Prostate gland (tissue), 2 donors: ENCODE data around the gene FMNL2. TPM values are rescaled to one million over a fixed set of nuclear protein-coding genes. Genes with fewer than 3 reads are reported as not detected.

Experiments used
- DNase-seq: peaks from one replicate; pipeline ENCODE4 v3.0.0-alpha.2; 2019; ENCODE audit warnings: low spot score
- H3K27ac ChIP-seq, 2 donors: fragments of 200-600 bp; sonication (generic); 2 replicates each; pipeline ENCODE4 v1.5.1; 2017 to 2019
- H3K27me3 ChIP-seq: fragments of 200-600 bp; sonication (generic); replicated peaks from 2 replicates; pipeline ENCODE4 v1.5.1; 2019; ENCODE audit not compliant: insufficient read depth
- H3K36me3 ChIP-seq, 2 donors: fragments of 200-600 bp; sonication (generic); 1 replicate in 1 of 2; 2 replicates in 1 of 2; pipeline versions ENCODE4 v1.5.1 to v1.8.1; 2017 to 2019
- H3K4me1 ChIP-seq: fragments of 200-600 bp; sonication (generic); replicated peaks from 2 replicates; pipeline ENCODE4 v1.5.1; 2019
- H3K4me3 ChIP-seq, 2 donors: fragments of 200-600 bp; sonication (generic); 2 replicates each; pipeline ENCODE4 v1.5.1; 2017 to 2019
- H3K9me3 ChIP-seq: fragments of 200-600 bp; sonication (generic); 2 replicates; pipeline ENCODE4 v1.5.1; 2017
- CTCF ChIP-seq, 4 experiments: fragments of 200-600 bp in 2 of 4; fragments of 450-650 bp in 2 of 4; sonication (generic) in 2 of 4; IDR thresholded peaks; 1 replicate in 3 of 4; 2 replicates in 1 of 4; pipeline ENCODE4 v1.5.1; 2016 to 2019; ENCODE audit warnings: antibody characterized with exemption in 4 of 4, mild to moderate bottlenecking in 2 of 4, moderate library complexity in 2 of 4
- POLR2A ChIP-seq: fragments of 450-650 bp; IDR thresholded peaks from one replicate; pipeline ENCODE4 v1.6.1; 2016; ENCODE audit warnings: antibody characterized with exemption, mild to moderate bottlenecking
- POLR2AphosphoS5 ChIP-seq: sonication (generic); formaldehyde crosslinking; IDR thresholded peaks from one replicate; pipeline ENCODE4 v1.6.1; 2017; ENCODE audit warnings: antibody characterized with exemption
- whole genome bisulfite sequencing: methylation state at CpG from one replicate; pipeline ENCODE4 v1.1.5; 2018; 5-methylcytosine and 5-hydroxymethylcytosine counted together
- intact Hi-C: fragments of 100-400 bp; cut with DNase I; formaldehyde crosslinking; loops from one replicate; pipeline ENCODE4 v1.14.2; 2022
- total RNA-seq, 2 donors: library from RNA; depleted of rRNA; stranded (reverse); fragments of >200 nt; gene quantifications; one replicate each; pipeline ENCODE4 v1.1.0, GENCODE V29; 2016

Gene FMNL2
- total RNA-seq, 2 donors from 2014 or later, result 9.8 to 19.4 TPM

DNA sequence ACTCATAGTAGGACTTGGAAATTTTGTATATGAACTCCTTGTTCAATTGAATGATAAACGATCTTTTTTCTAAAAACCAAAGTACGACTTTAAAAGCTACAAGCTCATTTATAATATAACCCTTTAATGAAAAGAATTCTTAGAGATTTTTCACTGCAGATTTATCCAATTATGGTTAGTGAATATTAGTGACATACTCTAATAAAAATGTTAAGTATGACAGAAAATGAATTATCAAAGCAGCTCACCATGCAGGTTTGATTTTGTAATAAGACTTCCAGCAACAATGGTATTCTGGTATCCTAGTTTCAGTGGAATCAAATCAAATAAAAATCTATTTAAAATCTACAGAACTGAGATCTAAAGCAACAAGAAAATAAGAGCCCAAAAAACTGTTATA is 343.8 kb downstream of the FMNL2 start:
- Histone ChIP-seq H3K9me3 (no peaks in the 10 kb centered on the region), H3K4me1 (peaks cover 3% of the 10 kb centered on the region), H3K27me3 (no peaks in the 10 kb centered on the region), H3K4me3 (no peak overlapping the region), H3K36me3 (peaks cover 0 to 2% of the 10 kb centered on the region in 2 donors), H3K27ac (no peak overlapping the region)
- WGBS, result 76% methylated on average over 2 of the region's 2 CpGs
- DNase-seq, result no peak
- no peak for TF ChIP-seq POLR2AphosphoS5
- TF ChIP-seq CTCF (IDR thresholded peaks at IDR 0.05), result no peak
- TF ChIP-seq POLR2A, result no peak
- intact Hi-C loops, result no loop called here

DNA sequence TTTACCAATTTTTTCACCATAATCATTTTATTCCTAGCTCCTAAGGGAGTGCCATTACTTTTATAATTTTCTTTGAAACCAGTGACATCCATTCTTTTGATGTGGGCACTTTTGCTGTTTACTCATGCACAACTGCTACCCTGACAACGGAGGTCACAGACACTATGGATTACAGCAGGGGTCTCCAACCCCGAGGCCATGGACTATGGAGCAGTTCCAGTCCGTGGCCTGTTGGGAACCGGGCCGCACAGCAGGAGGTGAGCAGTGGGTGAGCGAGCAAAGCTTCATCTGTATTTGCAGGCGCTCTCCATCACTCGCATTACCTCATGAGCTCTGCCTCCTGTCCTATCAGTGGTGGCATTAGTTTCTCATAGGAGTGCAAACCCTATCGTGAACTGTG is 347.7 kb downstream of the FMNL2 start:
- 92% methylated on average over 9 of the region's 9 CpGs for WGBS
- H3K9me3 ChIP-seq, result no peaks in the 10 kb centered on the region
- no peaks in the 10 kb centered on the region for H3K27me3 ChIP-seq
- H3K4me3 ChIP-seq, result no peak overlapping the region
- intact Hi-C loops, result no loop called here
- no peak for DNase-seq
- no peak overlapping the region for H3K27ac ChIP-seq
- TF ChIP-seq CTCF (IDR thresholded peaks at IDR 0.05) (no peak), POLR2A (no peak), POLR2AphosphoS5 (no peak)
- H3K36me3 ChIP-seq, result no peaks in the 10 kb centered on the region
- peaks cover 4% of the 10 kb centered on the region for H3K4me1 ChIP-seq

GRCh38 chr2:152683400-152683799 is 348.4 kb downstream of the FMNL2 start:
- TF ChIP-seq CTCF (IDR thresholded peaks at IDR 0.05), result no peak
- no peak for TF ChIP-seq POLR2A
- intact Hi-C loops, result no loop called here
- no peak overlapping the region for H3K4me3 ChIP-seq
- H3K4me1 ChIP-seq, result peaks cover 4% of the 10 kb centered on the region
- no peaks in the 10 kb centered on the region for H3K36me3 ChIP-seq
- no peak overlapping the region for H3K27ac ChIP-seq
- H3K9me3 ChIP-seq, result no peaks in the 10 kb centered on the region
- H3K27me3 ChIP-seq, result no peaks in the 10 kb centered on the region
- no peak for DNase-seq

DNA sequence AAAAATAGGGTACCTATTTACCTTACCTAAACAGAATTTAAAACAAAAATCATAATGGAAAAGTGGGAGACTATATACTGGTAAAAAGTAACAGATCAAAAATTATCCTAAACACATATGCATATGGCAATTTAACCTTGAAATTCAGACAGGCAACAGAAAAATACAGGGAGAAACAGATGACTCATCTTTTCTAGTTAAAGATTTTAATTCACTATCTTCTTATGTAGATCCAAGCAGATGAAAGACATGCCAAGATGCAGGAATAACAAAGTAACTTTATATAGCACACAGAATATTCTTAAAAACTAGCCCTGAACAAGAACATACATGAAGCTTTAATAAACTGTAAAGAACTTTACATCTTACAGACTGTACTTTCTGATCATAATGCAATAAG is 351.3 kb downstream of the FMNL2 start:
- Histone ChIP-seq H3K4me1 (peaks cover 4% of the 10 kb centered on the region), H3K27me3 (no peaks in the 10 kb centered on the region), H3K36me3 (no peaks in the 10 kb centered on the region), H3K4me3 (no peak overlapping the region), H3K27ac (no peak overlapping the region), H3K9me3 (no peaks in the 10 kb centered on the region)
- no peak for TF ChIP-seq POLR2AphosphoS5
- TF ChIP-seq POLR2A, result no peak
- TF ChIP-seq CTCF (IDR thresholded peaks at IDR 0.05), result no peak
- intact Hi-C loops, result no loop called here
- DNase-seq, result no peak

- WGBS, result 89% methylated on average over 4 of the region's 4 CpGs
- intact Hi-C loops, result no loop called here
- Histone ChIP-seq H3K9me3 (no peaks in the 10 kb centered on the region), H3K4me3 (no peak overlapping the region), H3K27ac (no peak overlapping the region), H3K36me3 (no peaks in the 10 kb centered on the region), H3K27me3 (no peaks in the 10 kb centered on the region), H3K4me1 (no peaks in the 10 kb centered on the region)
- TF ChIP-seq POLR2A (no peak), POLR2AphosphoS5 (no peak), CTCF (IDR thresholded peaks at IDR 0.05) (no peak)
- no peak for DNase-seq
Measured at GRCh38 chr2:152693033-152693432, 358.1 kb downstream of the FMNL2 start.
